ENCODE measurements around the gene CEP85L. TPM values are rescaled to one million over a fixed set of nuclear protein-coding genes. Genes with fewer than 3 reads are reported as not detected.
A peak's percentile ranks its signal among the peaks of the same experiment; 100 is the strongest.

The CEP85L gene
- total RNA-seq, 1 donor from 2014 or later, result 22.2 TPM

DNA sequence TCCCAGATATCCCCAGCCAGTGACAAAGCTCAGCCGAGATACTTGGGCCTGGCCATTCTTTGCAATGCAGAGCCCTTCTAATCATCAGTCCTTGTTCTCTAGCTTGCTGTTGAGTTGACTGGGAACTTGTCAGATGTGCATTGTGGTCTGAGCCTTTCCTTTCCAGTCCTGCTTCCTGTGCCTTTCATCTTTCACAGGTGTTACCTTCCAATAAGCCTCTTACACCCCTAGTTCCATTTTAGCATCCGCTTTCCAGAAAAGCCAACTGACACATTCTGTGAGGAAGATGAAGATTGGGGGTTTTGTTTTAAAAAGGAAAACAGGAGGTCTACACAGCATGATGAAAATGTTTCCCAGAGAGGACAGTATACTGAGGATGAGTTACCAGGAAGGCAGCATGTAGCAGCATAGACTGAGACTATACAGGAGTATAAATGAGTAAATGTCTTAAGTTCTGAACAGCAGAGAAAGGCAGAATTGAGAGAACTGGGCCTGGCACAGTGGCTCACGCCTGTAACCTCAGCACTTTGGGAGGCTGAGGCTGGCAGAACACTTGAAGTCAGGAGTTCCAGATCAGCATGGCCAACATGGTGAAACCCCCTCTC, 5.6 kb upstream of the CEP85L start:
- H3K4me1 Mint-ChIP-seq (ENCODE audit: unreplicated experiment), result peaks cover 18% of the 10 kb centered on the region
- H3K27ac Mint-ChIP-seq (ENCODE audit: unreplicated experiment), result no peak overlapping the region
- DNase-seq (ENCODE audit: low spot score), result no peak
- no peak overlapping the region for H3K4me3 Mint-ChIP-seq (ENCODE audit: unreplicated experiment)
- no peak for TF ChIP-seq CTCF (IDR thresholded peaks at IDR 0.05; ENCODE audit: unreplicated experiment)
- H3K27me3 Mint-ChIP-seq (ENCODE audit: unreplicated experiment), result peaks cover 5% of the 10 kb centered on the region
- no peaks in the 10 kb centered on the region for H3K9me3 Mint-ChIP-seq (ENCODE audit: unreplicated experiment)
- no peaks in the 10 kb centered on the region for H3K36me3 Mint-ChIP-seq (ENCODE audit: low read depth, unreplicated experiment)

GRCh38 chr6:118652051-118652615, 742 bp upstream of the CEP85L start:
- Mint-ChIP-seq H3K27ac (ENCODE audit: unreplicated experiment) (peak overlapping the region; percentile 82), H3K4me1 (ENCODE audit: unreplicated experiment) (peaks cover 17% of the 10 kb centered on the region), H3K4me3 (ENCODE audit: unreplicated experiment) (peak overlapping the region; percentile 96), H3K9me3 (ENCODE audit: unreplicated experiment) (no peaks in the 10 kb centered on the region), H3K27me3 (ENCODE audit: unreplicated experiment) (peaks cover 9% of the 10 kb centered on the region), H3K36me3 (ENCODE audit: low read depth, unreplicated experiment) (no peaks in the 10 kb centered on the region)
- DNase-seq (ENCODE audit: low spot score), result peak; percentile 6
- no peak for TF ChIP-seq CTCF (IDR thresholded peaks at IDR 0.05; ENCODE audit: unreplicated experiment)

DNA sequence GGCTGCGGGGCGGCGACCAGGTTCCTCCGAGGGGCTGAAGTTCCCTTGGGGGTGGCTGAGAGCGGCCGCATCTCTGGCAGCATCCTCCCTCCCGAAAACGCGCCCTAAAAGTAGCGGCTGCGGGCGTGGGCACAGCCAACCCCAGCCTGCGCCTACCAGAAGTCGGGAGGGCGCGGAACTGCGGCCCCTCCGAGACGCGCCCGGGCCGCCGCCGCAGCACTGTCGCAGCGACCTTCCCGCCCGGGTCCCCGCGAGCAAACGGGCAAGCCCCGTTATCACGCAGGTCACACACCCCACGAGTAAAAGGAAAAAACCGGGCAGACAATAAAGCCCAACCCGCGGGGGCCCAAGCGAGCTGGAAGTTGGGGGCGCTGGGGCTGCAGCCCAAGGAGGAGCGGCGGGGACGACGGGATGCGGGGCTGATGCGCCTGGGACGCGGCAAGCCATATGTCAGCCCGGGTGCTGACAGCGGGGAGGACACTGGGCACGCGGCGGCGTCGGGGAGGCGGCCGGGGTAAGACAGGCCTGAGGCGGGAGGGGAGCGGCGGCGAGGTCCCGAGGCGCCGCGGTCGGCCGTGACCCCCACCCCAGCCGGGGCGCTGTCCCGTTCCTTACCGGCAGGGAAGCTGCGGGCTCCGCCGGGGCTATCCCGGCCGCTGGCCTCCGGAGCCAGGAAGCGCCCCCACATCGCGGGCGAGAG, 659 bp downstream of the CEP85L start:
- Mint-ChIP-seq H3K27me3 (ENCODE audit: unreplicated experiment) (peaks cover 9% of the 10 kb centered on the region), H3K4me1 (ENCODE audit: unreplicated experiment) (peaks cover 7% of the 10 kb centered on the region), H3K27ac (ENCODE audit: unreplicated experiment) (no peak overlapping the region), H3K9me3 (ENCODE audit: unreplicated experiment) (no peaks in the 10 kb centered on the region), H3K4me3 (ENCODE audit: unreplicated experiment) (peak overlapping the region; percentile 96), H3K36me3 (ENCODE audit: low read depth, unreplicated experiment) (no peaks in the 10 kb centered on the region)
- DNase-seq (ENCODE audit: low spot score), result peak; percentile 41
- peak; percentile 36 for TF ChIP-seq CTCF (IDR thresholded peaks at IDR 0.05; ENCODE audit: unreplicated experiment)

- Mint-ChIP-seq H3K9me3 (ENCODE audit: unreplicated experiment) (no peaks in the 10 kb centered on the region), H3K27ac (ENCODE audit: unreplicated experiment) (peak overlapping the region; percentile 64), H3K36me3 (ENCODE audit: low read depth, unreplicated experiment) (no peaks in the 10 kb centered on the region), H3K4me1 (ENCODE audit: unreplicated experiment) (peaks cover 4% of the 10 kb centered on the region), H3K27me3 (ENCODE audit: unreplicated experiment) (peaks cover 9% of the 10 kb centered on the region), H3K4me3 (ENCODE audit: unreplicated experiment) (peak overlapping the region; percentile 96)
- no peak for TF ChIP-seq CTCF (IDR thresholded peaks at IDR 0.05; ENCODE audit: unreplicated experiment)
- DNase-seq (ENCODE audit: low spot score), result no peak
These were observed 1.3 kb downstream of the CEP85L start for GRCh38 chr6:118649918-118650581.
